SK-N-MC (cell line): ENCODE results near the gene LTBP2.

ENCODE experiments used
- EZH2 ChIP-seq: fragments of 200-600 bp; sonication (generic); IDR thresholded peaks from one replicate; pipeline ENCODE4 v1.6.1; 2017; ENCODE audit warnings: antibody characterized with exemption
- POLR2AphosphoS5 ChIP-seq: IDR thresholded peaks from 2 replicates; pipeline ENCODE4 v1.6.1; 2012; ENCODE audit warnings: mild to moderate bottlenecking, low read depth, low read length, borderline replicate concordance

DNA sequence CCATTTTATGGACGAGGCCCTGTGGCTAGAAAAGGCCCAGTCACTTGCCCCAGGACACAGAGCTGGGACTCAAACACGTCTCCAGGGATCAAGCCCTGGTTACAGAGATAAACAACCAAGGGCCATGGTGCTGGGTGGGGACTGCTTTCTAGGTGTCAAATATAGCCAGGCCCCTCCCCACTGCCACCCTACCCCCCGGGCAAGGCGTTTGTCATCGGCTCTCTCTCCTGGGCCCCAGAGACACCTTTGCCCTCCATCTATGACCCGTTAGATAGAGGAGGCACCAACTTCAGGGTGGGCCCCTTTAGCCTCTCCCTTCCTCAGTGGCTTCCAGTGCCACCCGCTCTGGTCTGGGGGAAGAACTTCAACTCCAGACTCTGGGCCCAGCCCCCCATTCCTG, 18.0 kb downstream of the LTBP2 start:
- TF ChIP-seq POLR2AphosphoS5 (no peak), EZH2 (no peak)
